ENCODE data around the gene ASCC2. TPM values are rescaled to one million over a fixed set of nuclear protein-coding genes. Genes with fewer than 3 reads are reported as not detected.

ASCC2 gene
- total and polyA plus RNA-seq, 4 donors = 34.6 to 43.7 (median 38.7) TPM

DNA sequence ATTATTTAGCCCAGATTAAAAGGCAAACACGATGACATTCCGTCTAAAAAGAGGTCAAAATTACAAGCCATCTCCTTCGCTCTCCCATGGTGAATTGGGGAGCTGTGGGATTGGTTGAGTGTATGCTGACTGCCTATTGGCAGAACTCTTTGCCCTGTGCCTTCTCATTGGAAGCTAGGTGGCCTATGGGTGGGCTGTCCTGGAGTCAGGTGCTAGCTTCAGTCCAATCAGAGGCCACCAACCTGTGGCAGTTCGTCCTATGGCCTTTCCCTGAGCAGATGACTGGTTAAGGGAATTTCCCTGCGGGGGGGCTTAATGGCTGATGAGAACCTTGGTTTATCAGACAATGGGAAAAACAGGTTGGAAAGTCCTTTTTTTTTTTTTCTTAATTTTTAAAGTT lies 41.7 kb upstream of the ASCC2 start:
- 96% methylated on average over 5 of the region's 5 CpGs for WGBS
- TF ChIP-seq RAD21 (IDR thresholded peaks at IDR 0.05) = no peak

DNA sequence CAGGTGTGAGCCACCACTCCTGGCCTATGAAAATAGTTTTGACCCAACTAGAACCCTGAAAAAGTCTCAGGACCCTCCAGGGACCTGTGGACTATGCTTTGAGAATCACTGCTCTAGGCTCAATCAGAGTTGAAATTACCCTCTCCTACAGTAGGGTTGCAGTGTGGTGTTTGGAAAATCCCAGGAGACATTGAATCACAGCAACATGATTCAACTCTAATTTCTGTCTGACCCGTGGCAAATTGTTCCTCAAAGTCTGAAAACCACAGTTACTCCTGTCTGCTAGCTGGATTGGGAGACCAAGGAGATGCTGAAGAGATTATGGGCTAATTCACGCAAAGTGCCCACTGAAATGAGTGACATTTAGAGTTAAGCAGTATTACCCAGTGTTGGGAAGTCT lies 39.5 kb upstream of the ASCC2 start:
- TF ChIP-seq, protein P1, sequence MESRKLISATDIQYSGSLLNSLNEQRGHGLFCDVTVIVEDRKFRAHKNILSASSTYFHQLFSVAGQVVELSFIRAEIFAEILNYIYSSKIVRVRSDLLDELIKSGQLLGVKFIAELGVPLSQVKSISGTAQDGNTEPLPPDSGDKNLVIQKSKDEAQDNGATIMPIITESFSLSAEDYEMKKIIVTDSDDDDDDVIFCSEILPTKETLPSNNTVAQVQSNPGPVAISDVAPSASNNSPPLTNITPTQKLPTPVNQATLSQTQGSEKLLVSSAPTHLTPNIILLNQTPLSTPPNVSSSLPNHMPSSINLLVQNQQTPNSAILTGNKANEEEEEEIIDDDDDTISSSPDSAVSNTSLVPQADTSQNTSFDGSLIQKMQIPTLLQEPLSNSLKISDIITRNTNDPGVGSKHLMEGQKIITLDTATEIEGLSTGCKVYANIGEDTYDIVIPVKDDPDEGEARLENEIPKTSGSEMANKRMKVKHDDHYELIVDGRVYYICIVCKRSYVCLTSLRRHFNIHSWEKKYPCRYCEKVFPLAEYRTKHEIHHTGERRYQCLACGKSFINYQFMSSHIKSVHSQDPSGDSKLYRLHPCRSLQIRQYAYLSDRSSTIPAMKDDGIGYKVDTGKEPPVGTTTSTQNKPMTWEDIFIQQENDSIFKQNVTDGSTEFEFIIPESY (IDR thresholded peaks at IDR 0.05) = no peak
- TF ChIP-seq HNF4A (conservative IDR thresholded peaks at IDR 0.05) (no peak), SP1 (IDR thresholded peaks at IDR 0.05) (no peak), JUND (IDR thresholded peaks at IDR 0.05) (no peak), YY1 (IDR thresholded peaks at IDR 0.05) (no peak), RAD21 (IDR thresholded peaks at IDR 0.05) (no peak), FOXA1 (IDR thresholded peaks at IDR 0.05) (no peak), TAF1 (conservative IDR thresholded peaks at IDR 0.05) (no peak), HNF4G (IDR thresholded peaks at IDR 0.05) (no peak)
- TF ChIP-seq, protein P2, sequence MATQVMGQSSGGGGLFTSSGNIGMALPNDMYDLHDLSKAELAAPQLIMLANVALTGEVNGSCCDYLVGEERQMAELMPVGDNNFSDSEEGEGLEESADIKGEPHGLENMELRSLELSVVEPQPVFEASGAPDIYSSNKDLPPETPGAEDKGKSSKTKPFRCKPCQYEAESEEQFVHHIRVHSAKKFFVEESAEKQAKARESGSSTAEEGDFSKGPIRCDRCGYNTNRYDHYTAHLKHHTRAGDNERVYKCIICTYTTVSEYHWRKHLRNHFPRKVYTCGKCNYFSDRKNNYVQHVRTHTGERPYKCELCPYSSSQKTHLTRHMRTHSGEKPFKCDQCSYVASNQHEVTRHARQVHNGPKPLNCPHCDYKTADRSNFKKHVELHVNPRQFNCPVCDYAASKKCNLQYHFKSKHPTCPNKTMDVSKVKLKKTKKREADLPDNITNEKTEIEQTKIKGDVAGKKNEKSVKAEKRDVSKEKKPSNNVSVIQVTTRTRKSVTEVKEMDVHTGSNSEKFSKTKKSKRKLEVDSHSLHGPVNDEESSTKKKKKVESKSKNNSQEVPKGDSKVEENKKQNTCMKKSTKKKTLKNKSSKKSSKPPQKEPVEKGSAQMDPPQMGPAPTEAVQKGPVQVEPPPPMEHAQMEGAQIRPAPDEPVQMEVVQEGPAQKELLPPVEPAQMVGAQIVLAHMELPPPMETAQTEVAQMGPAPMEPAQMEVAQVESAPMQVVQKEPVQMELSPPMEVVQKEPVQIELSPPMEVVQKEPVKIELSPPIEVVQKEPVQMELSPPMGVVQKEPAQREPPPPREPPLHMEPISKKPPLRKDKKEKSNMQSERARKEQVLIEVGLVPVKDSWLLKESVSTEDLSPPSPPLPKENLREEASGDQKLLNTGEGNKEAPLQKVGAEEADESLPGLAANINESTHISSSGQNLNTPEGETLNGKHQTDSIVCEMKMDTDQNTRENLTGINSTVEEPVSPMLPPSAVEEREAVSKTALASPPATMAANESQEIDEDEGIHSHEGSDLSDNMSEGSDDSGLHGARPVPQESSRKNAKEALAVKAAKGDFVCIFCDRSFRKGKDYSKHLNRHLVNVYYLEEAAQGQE (IDR thresholded peaks at IDR 0.05) = no peak
- TF ChIP-seq, protein P3, sequence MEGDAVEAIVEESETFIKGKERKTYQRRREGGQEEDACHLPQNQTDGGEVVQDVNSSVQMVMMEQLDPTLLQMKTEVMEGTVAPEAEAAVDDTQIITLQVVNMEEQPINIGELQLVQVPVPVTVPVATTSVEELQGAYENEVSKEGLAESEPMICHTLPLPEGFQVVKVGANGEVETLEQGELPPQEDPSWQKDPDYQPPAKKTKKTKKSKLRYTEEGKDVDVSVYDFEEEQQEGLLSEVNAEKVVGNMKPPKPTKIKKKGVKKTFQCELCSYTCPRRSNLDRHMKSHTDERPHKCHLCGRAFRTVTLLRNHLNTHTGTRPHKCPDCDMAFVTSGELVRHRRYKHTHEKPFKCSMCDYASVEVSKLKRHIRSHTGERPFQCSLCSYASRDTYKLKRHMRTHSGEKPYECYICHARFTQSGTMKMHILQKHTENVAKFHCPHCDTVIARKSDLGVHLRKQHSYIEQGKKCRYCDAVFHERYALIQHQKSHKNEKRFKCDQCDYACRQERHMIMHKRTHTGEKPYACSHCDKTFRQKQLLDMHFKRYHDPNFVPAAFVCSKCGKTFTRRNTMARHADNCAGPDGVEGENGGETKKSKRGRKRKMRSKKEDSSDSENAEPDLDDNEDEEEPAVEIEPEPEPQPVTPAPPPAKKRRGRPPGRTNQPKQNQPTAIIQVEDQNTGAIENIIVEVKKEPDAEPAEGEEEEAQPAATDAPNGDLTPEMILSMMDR (IDR thresholded peaks at IDR 0.05; ENCODE audit: low read depth, low read length, missing input control) = no peak
- TF ChIP-seq, protein P4, sequence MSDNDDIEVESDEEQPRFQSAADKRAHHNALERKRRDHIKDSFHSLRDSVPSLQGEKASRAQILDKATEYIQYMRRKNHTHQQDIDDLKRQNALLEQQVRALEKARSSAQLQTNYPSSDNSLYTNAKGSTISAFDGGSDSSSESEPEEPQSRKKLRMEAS (IDR thresholded peaks at IDR 0.05) = no peak
- 81% methylated on average over 2 of the region's 2 CpGs for WGBS
- no peak for DNase-seq (ENCODE audit: low spot score)
- H3K27ac ChIP-seq (ENCODE audit: low read depth in 1 of 2, low read length in 2 of 2) = no peak overlapping the region
- H3K4me3 ChIP-seq (ENCODE audit: low read depth in 1 of 3, low read length in 3 of 3) = no peak overlapping the region
- H3K36me3 ChIP-seq (ENCODE audit: control insufficient read depth in 4 of 4, insufficient read depth in 3 of 4, low read depth in 1 of 4, low read length in 3 of 4) = no peaks in the 10 kb centered on the region
- no peaks in the 10 kb centered on the region for H3K9me3 ChIP-seq (ENCODE audit: control insufficient read depth in 4 of 4, low read length in 3 of 4)
- H3K4me1 ChIP-seq (ENCODE audit: control insufficient read depth in 4 of 4, insufficient read depth in 4 of 4, low read length in 3 of 4) = peaks cover 0 to under 1% (median 0%) of the 10 kb centered on the region in 4 donors
- no peak overlapping the region for H3K9ac ChIP-seq (ENCODE audit: low read depth in 1 of 2, low read length in 2 of 2)
- H3K27me3 ChIP-seq (ENCODE audit: control insufficient read depth in 4 of 4, insufficient read depth in 4 of 4, low read length in 3 of 4) = no peaks in the 10 kb centered on the region

More for the DNA sequence above, 41.7 kb upstream of the ASCC2 start:
- H3K27me3 ChIP-seq (ENCODE audit: control insufficient read depth in 4 of 4, insufficient read depth in 4 of 4, low read length in 3 of 4) = no peaks in the 10 kb centered on the region
- H3K27ac ChIP-seq (ENCODE audit: low read depth in 1 of 2, low read length in 2 of 2) = no peak overlapping the region
- H3K4me3 ChIP-seq (ENCODE audit: low read depth in 1 of 3, low read length in 3 of 3) = no peak overlapping the region
- H3K9me3 ChIP-seq (ENCODE audit: control insufficient read depth in 4 of 4, low read length in 3 of 4) = no peaks in the 10 kb centered on the region
- H3K36me3 ChIP-seq (ENCODE audit: control insufficient read depth in 4 of 4, insufficient read depth in 3 of 4, low read depth in 1 of 4, low read length in 3 of 4) = no peaks in the 10 kb centered on the region
- DNase-seq (ENCODE audit: low spot score) = no peak
- H3K9ac ChIP-seq (ENCODE audit: low read depth in 1 of 2, low read length in 2 of 2) = no peak overlapping the region
- H3K4me1 ChIP-seq (ENCODE audit: control insufficient read depth in 4 of 4, insufficient read depth in 4 of 4, low read length in 3 of 4) = peaks cover 0 to 9% (median 2%) of the 10 kb centered on the region in 4 donors
